Upper lobe of right lung (tissue), 1 donor: ENCODE measurements around the gene SLC25A44. TPM values are rescaled to one million over a fixed set of nuclear protein-coding genes. Genes with fewer than 3 reads are reported as not detected.

Experiments
- ATAC-seq: fragments of 200-7000 bp; cut with Tn5 transposase; one replicate; pipeline ENCODE4 v1.9.1; 2020; ENCODE audit warnings: mild to moderate bottlenecking, moderate library complexity
- DNase-seq: peaks from one replicate; pipeline ENCODE4 v3.0.0-alpha.2; 2020
- H3K27ac ChIP-seq: fragments of 200-600 bp; one replicate; pipeline ENCODE4 v1.8.0; 2022
- H3K27me3 ChIP-seq: fragments of 200-600 bp; one replicate; pipeline ENCODE4 v1.8.0; 2022; ENCODE audit warnings: mild to moderate bottlenecking
- H3K36me3 ChIP-seq: fragments of 200-600 bp; one replicate; pipeline ENCODE4 v1.8.0; 2022
- H3K4me1 ChIP-seq: fragments of 200-600 bp; one replicate; pipeline ENCODE4 v1.8.0; 2022
- H3K4me3 ChIP-seq: fragments of 200-600 bp; one replicate; pipeline ENCODE4 v1.8.0; 2022; ENCODE audit warnings: mild to moderate bottlenecking
- H3K9me3 ChIP-seq: fragments of 200-600 bp; one replicate; pipeline ENCODE4 v1.8.0; 2022
- CTCF ChIP-seq: fragments of 200-600 bp; IDR thresholded peaks from one replicate; pipeline ENCODE4 v1.8.0; 2022; ENCODE audit warnings: antibody characterized with exemption
- intact Hi-C: fragments of 100-400 bp; cut with DNase I; formaldehyde crosslinking; loops from one replicate; pipeline ENCODE4 v1.11.0; 2022
- total RNA-seq: library from RNA; stranded (reverse); fragmentation: NEBNext Ultra II Directional; extraction: Animal tissue kit (Norgen Biotek cat#: 25700); gene quantifications from one replicate; pipeline ENCODE4 v1.2.1, GENCODE V29; 2021
- donor health status: DM: no; HTN: yes; CAD: no; lungs with severe emphysema.

Gene SLC25A44
- total RNA-seq, 1 donor from 2014 or later = 24.9 TPM

DNA sequence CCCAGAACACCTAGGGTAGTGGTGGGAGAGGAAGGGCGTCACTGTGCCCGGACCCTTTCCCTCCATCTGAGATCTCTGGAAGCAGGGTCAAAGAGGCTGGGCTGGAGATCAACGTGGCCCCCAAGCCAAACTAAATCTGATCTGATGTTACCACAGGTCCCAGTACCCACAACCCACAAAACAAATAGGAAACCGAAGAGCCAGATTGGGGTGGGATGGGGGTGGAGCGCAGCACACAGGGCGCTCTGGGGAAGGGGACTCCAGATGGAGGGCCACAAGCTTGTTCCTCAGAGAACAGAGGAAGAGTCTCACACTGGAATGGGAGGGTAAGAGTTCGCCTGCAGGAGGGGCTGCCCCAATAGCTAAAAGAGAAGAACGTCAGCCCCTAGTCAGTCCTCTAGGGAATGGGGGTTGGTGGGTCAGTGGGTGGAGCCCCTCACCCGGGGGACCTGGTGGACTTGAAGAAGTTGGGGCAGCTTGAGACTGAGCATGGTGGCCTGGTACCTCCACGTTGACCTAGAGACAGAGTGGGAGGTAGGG lies 52.4 kb downstream of the SLC25A44 start:
- intact Hi-C loops = no loop called here
- H3K9me3 ChIP-seq = no peaks in the 10 kb centered on the region
- peaks cover 21% of the 10 kb centered on the region for H3K4me1 ChIP-seq
- ATAC-seq = no peak
- DNase-seq = no peak
- no peak overlapping the region for H3K27ac ChIP-seq
- H3K4me3 ChIP-seq = no peak overlapping the region
- peaks cover 23% of the 10 kb centered on the region for H3K36me3 ChIP-seq
- H3K27me3 ChIP-seq = peaks cover 10% of the 10 kb centered on the region
- no peak for TF ChIP-seq CTCF

GRCh38 chr1:156246781-156247459 lies 53.0 kb downstream of the SLC25A44 start:
- Histone ChIP-seq H3K4me3 (no peak overlapping the region), H3K27me3 (peaks cover 10% of the 10 kb centered on the region), H3K27ac (no peak overlapping the region), H3K4me1 (peaks cover 21% of the 10 kb centered on the region), H3K36me3 (peaks cover 28% of the 10 kb centered on the region), H3K9me3 (no peaks in the 10 kb centered on the region)
- no peak for TF ChIP-seq CTCF
- DNase-seq = peak; percentile 77
- intact Hi-C loops = no loop called here
- ATAC-seq = peak; percentile 56

- intact Hi-C loops = no loop called here
- H3K27me3 ChIP-seq = peaks cover 10% of the 10 kb centered on the region
- H3K36me3 ChIP-seq = peaks cover 36% of the 10 kb centered on the region
- no peak within 1 kb of the TSS for H3K27ac ChIP-seq
- peaks cover 21% of the 10 kb centered on the region for H3K4me1 ChIP-seq
- ATAC-seq (peak; percentile 8), DNase-seq (no peak)
- no peaks in the 10 kb centered on the region for H3K9me3 ChIP-seq
- no peak within 1 kb of the TSS for H3K4me3 ChIP-seq
- no peak for TF ChIP-seq CTCF
These were observed 53.8 kb downstream of the SLC25A44 start, which contains the start of gene PAQR6 for GRCh38 chr1:156247460-156248322. TSS of gene PAQR6 (minus strand) at chr1:156248056. CDS start at chr1:156246731, 1,325 bp downstream.

GRCh38 chr1:156248323-156248683 lies 54.4 kb downstream of the SLC25A44 start:
- peaks cover 42% of the 10 kb centered on the region for H3K36me3 ChIP-seq
- H3K4me1 ChIP-seq = peaks cover 21% of the 10 kb centered on the region
- intact Hi-C loops = no loop called here
- ATAC-seq (no peak), DNase-seq (no peak)
- no peak overlapping the region for H3K27ac ChIP-seq
- no peak overlapping the region for H3K4me3 ChIP-seq
- no peaks in the 10 kb centered on the region for H3K9me3 ChIP-seq
- no peak for TF ChIP-seq CTCF
- H3K27me3 ChIP-seq = peaks cover 10% of the 10 kb centered on the region

DNA sequence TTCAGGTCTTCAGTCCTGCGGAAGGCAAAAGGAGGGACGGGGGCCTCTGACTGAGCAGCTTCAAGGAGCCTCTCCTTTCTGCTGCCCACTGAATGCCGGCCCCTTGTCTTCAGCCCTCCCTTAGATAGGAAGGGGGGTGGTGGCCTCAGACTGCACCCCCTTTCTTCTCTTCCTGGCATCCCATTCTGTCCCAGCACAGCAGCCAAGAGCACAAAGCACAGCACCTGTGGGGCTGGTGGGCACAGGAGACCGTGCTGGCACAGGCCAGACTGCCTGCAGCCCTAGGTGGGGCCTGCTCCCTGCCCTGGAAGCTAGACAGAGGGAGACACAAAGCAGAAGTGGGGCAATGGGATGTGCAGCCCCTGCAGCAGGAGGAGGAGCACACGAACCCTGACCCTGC lies 55.7 kb downstream of the SLC25A44 start:
- DNase-seq = no peak
- intact Hi-C loops = no loop called here
- Histone ChIP-seq H3K9me3 (no peaks in the 10 kb centered on the region), H3K27ac (no peak overlapping the region), H3K4me3 (no peak overlapping the region), H3K4me1 (peaks cover 21% of the 10 kb centered on the region), H3K27me3 (peaks cover 10% of the 10 kb centered on the region), H3K36me3 (peaks cover 55% of the 10 kb centered on the region)
- ATAC-seq = no peak
- TF ChIP-seq CTCF = no peak
